Prostate gland (tissue), 2 donors: ENCODE results near the gene IQGAP2. TPM values are rescaled to one million over a fixed set of nuclear protein-coding genes. Genes with fewer than 3 reads are reported as not detected.

ENCODE experiments used
- DNase-seq: peaks from one replicate; pipeline ENCODE4 v3.0.0-alpha.2; 2019; ENCODE audit warnings: low spot score
- H3K27ac ChIP-seq, 2 donors: fragments of 200-600 bp; sonication (generic); 2 replicates each; pipeline ENCODE4 v1.5.1; 2017 to 2019
- H3K27me3 ChIP-seq: fragments of 200-600 bp; sonication (generic); replicated peaks from 2 replicates; pipeline ENCODE4 v1.5.1; 2019; ENCODE audit not compliant: insufficient read depth
- H3K36me3 ChIP-seq, 2 donors: fragments of 200-600 bp; sonication (generic); 1 replicate in 1 of 2; 2 replicates in 1 of 2; pipeline versions ENCODE4 v1.5.1 to v1.8.1; 2017 to 2019
- H3K4me1 ChIP-seq: fragments of 200-600 bp; sonication (generic); replicated peaks from 2 replicates; pipeline ENCODE4 v1.5.1; 2019
- H3K4me3 ChIP-seq, 2 donors: fragments of 200-600 bp; sonication (generic); 2 replicates each; pipeline ENCODE4 v1.5.1; 2017 to 2019
- H3K9me3 ChIP-seq: fragments of 200-600 bp; sonication (generic); 2 replicates; pipeline ENCODE4 v1.5.1; 2017
- POLR2A ChIP-seq: fragments of 450-650 bp; IDR thresholded peaks from one replicate; pipeline ENCODE4 v1.6.1; 2016; ENCODE audit warnings: antibody characterized with exemption, mild to moderate bottlenecking
- POLR2AphosphoS5 ChIP-seq: sonication (generic); formaldehyde crosslinking; IDR thresholded peaks from one replicate; pipeline ENCODE4 v1.6.1; 2017; ENCODE audit warnings: antibody characterized with exemption
- WGBS: methylation state at CpG from one replicate; pipeline ENCODE4 v1.1.5; 2018; 5-methylcytosine and 5-hydroxymethylcytosine counted together
- intact Hi-C: fragments of 100-400 bp; cut with DNase I; formaldehyde crosslinking; loops from one replicate; pipeline ENCODE4 v1.14.2; 2022
- total RNA-seq, 2 donors: library from RNA; depleted of rRNA; stranded (reverse); fragments of >200 nt; gene quantifications; one replicate each; pipeline ENCODE4 v1.1.0, GENCODE V29; 2016
- TF ChIP-seq, protein P1 (sequence below), 4 experiments: fragments of 200-600 bp in 2 of 4; fragments of 450-650 bp in 2 of 4; sonication (generic) in 2 of 4; IDR thresholded peaks; 1 replicate in 3 of 4; 2 replicates in 1 of 4; pipeline ENCODE4 v1.5.1; 2016 to 2019; ENCODE audit warnings: antibody characterized with exemption in 4 of 4, mild to moderate bottlenecking in 2 of 4, moderate library complexity in 2 of 4

The IQGAP2 gene
- total RNA-seq, 2 donors from 2014 or later, result 41.5 to 64.9 TPM

DNA sequence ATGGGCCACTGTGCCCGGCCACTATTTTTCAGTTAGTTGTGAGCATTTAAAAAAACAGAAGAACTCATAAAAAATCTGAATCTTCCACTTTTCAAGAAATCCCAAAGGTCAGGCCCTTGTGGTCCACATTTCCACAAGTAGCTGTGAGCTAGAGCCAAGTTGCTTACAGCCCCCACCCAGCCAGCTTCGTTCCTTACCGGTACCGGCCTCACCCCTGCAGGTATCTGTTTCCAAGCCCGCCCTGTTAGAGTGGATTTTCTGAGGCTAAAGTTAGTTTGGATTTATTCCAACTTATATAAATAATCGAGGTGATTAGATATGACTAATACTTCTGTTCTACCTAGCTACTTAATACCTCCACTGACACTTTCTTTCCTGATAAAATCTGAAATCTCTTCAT, 139.2 kb downstream of the IQGAP2 start:
- TF ChIP-seq POLR2A, result no peak
- TF ChIP-seq POLR2AphosphoS5, result no peak
- TF ChIP-seq, protein P1, sequence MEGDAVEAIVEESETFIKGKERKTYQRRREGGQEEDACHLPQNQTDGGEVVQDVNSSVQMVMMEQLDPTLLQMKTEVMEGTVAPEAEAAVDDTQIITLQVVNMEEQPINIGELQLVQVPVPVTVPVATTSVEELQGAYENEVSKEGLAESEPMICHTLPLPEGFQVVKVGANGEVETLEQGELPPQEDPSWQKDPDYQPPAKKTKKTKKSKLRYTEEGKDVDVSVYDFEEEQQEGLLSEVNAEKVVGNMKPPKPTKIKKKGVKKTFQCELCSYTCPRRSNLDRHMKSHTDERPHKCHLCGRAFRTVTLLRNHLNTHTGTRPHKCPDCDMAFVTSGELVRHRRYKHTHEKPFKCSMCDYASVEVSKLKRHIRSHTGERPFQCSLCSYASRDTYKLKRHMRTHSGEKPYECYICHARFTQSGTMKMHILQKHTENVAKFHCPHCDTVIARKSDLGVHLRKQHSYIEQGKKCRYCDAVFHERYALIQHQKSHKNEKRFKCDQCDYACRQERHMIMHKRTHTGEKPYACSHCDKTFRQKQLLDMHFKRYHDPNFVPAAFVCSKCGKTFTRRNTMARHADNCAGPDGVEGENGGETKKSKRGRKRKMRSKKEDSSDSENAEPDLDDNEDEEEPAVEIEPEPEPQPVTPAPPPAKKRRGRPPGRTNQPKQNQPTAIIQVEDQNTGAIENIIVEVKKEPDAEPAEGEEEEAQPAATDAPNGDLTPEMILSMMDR (IDR thresholded peaks at IDR 0.05), result no peak
- Histone ChIP-seq H3K36me3 (no peaks in the 10 kb centered on the region), H3K9me3 (no peaks in the 10 kb centered on the region), H3K27ac (no peak overlapping the region), H3K4me1 (peaks cover 6% of the 10 kb centered on the region), H3K27me3 (no peaks in the 10 kb centered on the region), H3K4me3 (no peak overlapping the region)
- intact Hi-C loops, result loop anchor here (5.0 kb wide), 1 partner anchor 140 kb away; the partner anchor contains the start of gene IQGAP2
- no peak for DNase-seq
- WGBS, result 73% methylated on average over 6 of the region's 6 CpGs

DNA sequence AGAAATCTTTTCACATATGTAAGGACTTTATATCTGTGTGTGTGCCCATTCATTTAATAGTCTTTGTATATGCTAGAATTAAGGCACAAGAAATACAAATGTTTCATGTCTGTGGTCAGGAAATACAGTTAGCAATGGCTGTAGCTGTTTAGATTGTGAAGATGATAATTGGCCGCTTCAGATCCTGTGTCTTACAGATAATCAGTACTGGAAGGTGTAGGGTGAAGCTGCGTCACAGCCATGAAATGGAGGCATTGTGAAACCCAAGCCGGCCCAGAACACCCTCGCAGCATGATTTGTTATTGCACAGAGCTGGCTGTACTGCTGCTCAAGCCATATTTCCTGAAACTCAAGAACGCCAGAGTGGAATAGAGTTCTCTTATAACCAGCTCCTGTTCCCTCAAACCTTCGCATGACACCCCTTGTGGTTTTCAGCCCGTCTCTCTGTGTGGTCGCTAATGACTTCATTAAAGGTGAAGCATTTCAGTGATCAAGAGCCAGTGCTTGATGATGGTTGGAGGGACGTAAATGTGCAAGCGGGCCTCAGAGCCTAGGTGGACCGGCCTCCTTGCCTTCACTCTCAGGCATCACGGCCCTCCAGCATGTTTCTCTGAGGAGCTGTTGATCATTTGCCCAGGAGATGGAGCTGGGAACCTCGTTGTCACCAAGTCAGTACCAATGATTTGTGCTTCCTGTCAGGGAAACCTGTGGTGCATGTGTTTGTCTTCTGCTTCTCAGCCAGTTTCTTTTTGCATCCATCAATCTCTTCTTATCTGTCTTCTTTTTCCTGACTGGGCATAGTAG, 140.0 kb downstream of the IQGAP2 start:
- DNase-seq, result no peak
- H3K4me3 ChIP-seq, result no peak overlapping the region
- 68% methylated on average over 13 of the region's 13 CpGs for WGBS
- TF ChIP-seq POLR2A (no peak), POLR2AphosphoS5 (no peak)
- TF ChIP-seq, protein P1 (IDR thresholded peaks at IDR 0.05), result no peak
- peaks cover 8% of the 10 kb centered on the region for H3K4me1 ChIP-seq
- H3K36me3 ChIP-seq, result no peaks in the 10 kb centered on the region
- no peaks in the 10 kb centered on the region for H3K9me3 ChIP-seq
- no peaks in the 10 kb centered on the region for H3K27me3 ChIP-seq
- peak overlapping the region; percentile 27 to 33 for H3K27ac ChIP-seq
- intact Hi-C loops, result loop anchor here (5.0 kb wide), 1 partner anchor 141 kb away; the partner anchor contains the start of gene IQGAP2

DNA sequence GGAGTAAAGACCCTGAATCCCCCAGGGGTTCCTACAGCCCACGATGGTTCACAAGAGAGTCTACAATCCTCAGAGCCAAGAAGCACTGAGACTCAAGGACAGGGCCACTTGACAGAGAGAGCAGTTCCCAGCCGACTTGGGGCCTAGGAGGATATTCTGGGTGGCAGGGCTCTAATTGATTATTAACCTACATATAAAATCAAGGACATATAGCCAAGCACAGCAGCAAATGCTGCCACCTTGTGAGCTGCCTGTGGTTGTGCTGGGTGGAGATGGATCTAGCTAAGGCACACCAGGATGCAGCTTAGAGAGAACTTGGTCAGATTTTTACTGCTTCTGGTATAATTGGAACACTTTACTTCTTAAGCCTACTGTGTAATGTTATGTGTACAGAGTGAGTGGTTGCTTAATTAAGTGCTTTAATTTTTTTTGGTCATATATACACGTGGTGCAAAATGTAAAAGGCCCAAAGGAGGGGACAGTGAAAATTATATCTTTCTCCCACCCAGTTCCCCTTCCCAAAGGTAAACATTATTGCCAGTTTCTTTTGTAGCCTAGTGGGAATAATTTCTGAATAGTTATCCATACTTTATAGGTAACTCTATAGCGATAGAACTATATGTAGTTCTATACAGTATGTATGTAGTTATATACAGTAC, 141.3 kb downstream of the IQGAP2 start:
- Histone ChIP-seq H3K4me3 (no peak overlapping the region), H3K4me1 (peaks cover 18% of the 10 kb centered on the region), H3K36me3 (no peaks in the 10 kb centered on the region), H3K27me3 (no peaks in the 10 kb centered on the region), H3K27ac (peak overlapping the region; percentile 15 to 33), H3K9me3 (no peaks in the 10 kb centered on the region)
- no peak for TF ChIP-seq POLR2A
- peak; percentile 46 for TF ChIP-seq POLR2AphosphoS5
- TF ChIP-seq, protein P1 (IDR thresholded peaks at IDR 0.05), result peak in 3 of 4 experiments; percentile 52 to 76 (median 70)
- intact Hi-C loops, result loop anchor here (5.0 kb wide), 1 partner anchor 142 kb away; the partner anchor contains the start of gene IQGAP2
- DNase-seq, result peak; percentile 53
- 49% methylated on average over 4 of the region's 4 CpGs for WGBS

DNA sequence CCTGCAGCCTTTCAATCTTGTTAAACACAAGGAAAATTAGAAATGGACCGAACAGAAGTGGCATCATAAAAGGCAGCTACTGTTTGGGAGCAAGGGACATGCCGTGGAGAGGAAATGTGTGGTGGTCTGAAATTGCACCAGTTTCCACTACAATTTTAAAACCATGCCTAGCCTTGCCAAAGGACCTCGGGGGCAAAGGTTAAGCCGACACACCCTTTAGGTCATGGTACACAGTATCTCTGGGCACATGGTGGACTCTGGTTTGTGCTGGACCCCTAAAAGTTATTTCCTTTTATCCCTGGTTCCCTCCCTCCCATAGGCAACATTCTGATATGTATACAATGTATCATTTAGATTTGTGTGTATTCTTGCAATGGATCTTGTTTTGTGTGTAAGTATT, 142.1 kb downstream of the IQGAP2 start:
- Histone ChIP-seq H3K9me3 (no peaks in the 10 kb centered on the region), H3K27me3 (no peaks in the 10 kb centered on the region), H3K4me3 (no peak overlapping the region), H3K36me3 (no peaks in the 10 kb centered on the region), H3K4me1 (peaks cover 18% of the 10 kb centered on the region), H3K27ac (no peak overlapping the region)
- intact Hi-C loops, result no loop called here
- TF ChIP-seq, protein P1 (IDR thresholded peaks at IDR 0.05), result no peak
- TF ChIP-seq POLR2AphosphoS5 (no peak), POLR2A (no peak)
- DNase-seq, result no peak
- 89% methylated on average over 4 of the region's 4 CpGs for WGBS
